Measurements from ENCODE around the gene CHMP5.

CHMP5 gene

GRCh38 chr9:33295571-33295970 is 30.7 kb downstream of the CHMP5 start:
- Histone ChIP-seq H3K4me3 (replicated peaks; ENCODE audit: low read depth, low read length) (peak overlapping the region; percentile 49), H3K36me3 (ENCODE audit: control insufficient read depth, insufficient read depth, low read length) (peaks cover 12% of the 10 kb centered on the region), H3K27me3 (replicated peaks; ENCODE audit: control insufficient read depth, insufficient read depth, low read length) (no peaks in the 10 kb centered on the region)
- DNase-seq (ENCODE audit: extremely low read depth, insufficient read length): peak; percentile 46
- TF ChIP-seq, protein P1, sequence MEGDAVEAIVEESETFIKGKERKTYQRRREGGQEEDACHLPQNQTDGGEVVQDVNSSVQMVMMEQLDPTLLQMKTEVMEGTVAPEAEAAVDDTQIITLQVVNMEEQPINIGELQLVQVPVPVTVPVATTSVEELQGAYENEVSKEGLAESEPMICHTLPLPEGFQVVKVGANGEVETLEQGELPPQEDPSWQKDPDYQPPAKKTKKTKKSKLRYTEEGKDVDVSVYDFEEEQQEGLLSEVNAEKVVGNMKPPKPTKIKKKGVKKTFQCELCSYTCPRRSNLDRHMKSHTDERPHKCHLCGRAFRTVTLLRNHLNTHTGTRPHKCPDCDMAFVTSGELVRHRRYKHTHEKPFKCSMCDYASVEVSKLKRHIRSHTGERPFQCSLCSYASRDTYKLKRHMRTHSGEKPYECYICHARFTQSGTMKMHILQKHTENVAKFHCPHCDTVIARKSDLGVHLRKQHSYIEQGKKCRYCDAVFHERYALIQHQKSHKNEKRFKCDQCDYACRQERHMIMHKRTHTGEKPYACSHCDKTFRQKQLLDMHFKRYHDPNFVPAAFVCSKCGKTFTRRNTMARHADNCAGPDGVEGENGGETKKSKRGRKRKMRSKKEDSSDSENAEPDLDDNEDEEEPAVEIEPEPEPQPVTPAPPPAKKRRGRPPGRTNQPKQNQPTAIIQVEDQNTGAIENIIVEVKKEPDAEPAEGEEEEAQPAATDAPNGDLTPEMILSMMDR (IDR thresholded peaks at IDR 0.05; ENCODE audit: insufficient read depth, low read length, poor library complexity, severe bottlenecking): no peak

GRCh38 chr9:33297432-33297831 is 32.6 kb downstream of the CHMP5 start:
- Histone ChIP-seq H3K4me3 (replicated peaks; ENCODE audit: low read depth, low read length) (peak overlapping the region; percentile 44; the same call in 1 of the 2 replicates), H3K36me3 (ENCODE audit: control insufficient read depth, insufficient read depth, low read length) (peaks cover 17% of the 10 kb centered on the region), H3K27me3 (replicated peaks; ENCODE audit: control insufficient read depth, insufficient read depth, low read length) (no peaks in the 10 kb centered on the region)
- TF ChIP-seq, protein P1 (IDR thresholded peaks at IDR 0.05; ENCODE audit: insufficient read depth, low read length, poor library complexity, severe bottlenecking): no peak
- DNase-seq (ENCODE audit: extremely low read depth, insufficient read length): peak; percentile 55

DNA sequence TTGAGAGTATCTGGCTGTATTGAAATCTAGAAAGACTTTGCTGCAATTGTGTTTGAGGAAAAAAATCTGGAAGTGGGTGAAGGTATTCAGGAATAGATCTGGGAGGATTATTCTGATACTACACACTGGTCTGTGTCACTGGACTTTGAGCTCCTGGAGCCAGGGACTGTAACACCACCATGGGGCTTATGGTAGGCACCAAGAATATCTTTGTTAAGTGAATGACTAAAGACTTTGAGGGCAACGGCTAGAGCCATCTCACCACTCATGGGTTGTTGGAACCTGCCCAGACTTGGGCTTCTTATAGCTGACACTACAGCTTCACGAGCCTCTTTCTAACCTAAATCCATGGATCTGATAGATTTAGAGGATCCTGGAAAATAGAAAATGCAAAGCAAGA is 35.7 kb downstream of the CHMP5 start:
- TF ChIP-seq, protein P1 (IDR thresholded peaks at IDR 0.05; ENCODE audit: insufficient read depth, low read length, poor library complexity, severe bottlenecking): no peak
- Histone ChIP-seq H3K4me3 (replicated peaks; ENCODE audit: low read depth, low read length) (no peak overlapping the region), H3K27me3 (replicated peaks; ENCODE audit: control insufficient read depth, insufficient read depth, low read length) (no peaks in the 10 kb centered on the region), H3K36me3 (ENCODE audit: control insufficient read depth, insufficient read depth, low read length) (peaks cover 23% of the 10 kb centered on the region)
- DNase-seq (ENCODE audit: extremely low read depth, insufficient read length): no peak

GRCh38 chr9:33304362-33304761 is 39.5 kb downstream of the CHMP5 start:
- no peaks in the 10 kb centered on the region for H3K27me3 ChIP-seq (replicated peaks; ENCODE audit: control insufficient read depth, insufficient read depth, low read length)
- H3K36me3 ChIP-seq (ENCODE audit: control insufficient read depth, insufficient read depth, low read length): peaks cover 36% of the 10 kb centered on the region
- TF ChIP-seq, protein P1 (IDR thresholded peaks at IDR 0.05; ENCODE audit: insufficient read depth, low read length, poor library complexity, severe bottlenecking): no peak
- no peak overlapping the region for H3K4me3 ChIP-seq (replicated peaks; ENCODE audit: low read depth, low read length)
- DNase-seq (ENCODE audit: extremely low read depth, insufficient read length): no peak

DNA sequence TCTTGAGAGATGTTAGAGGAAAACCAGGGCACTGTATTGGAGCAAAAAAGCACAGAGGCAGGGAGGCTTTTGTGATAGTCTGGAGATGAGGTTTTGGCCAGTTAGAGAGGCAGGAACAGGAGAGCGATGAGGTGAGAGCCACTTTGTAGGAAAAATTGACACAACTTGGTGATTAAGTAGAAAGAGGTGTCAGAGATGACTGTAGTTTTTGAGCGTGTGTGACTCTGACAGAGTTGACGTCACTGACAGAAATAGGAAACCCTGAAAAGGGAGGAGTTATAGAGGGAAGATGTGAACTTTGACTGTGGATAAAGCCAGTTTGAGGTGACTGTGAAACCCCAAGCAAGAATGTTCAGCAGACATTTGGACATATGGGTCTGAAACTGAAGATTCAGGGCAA is 41.2 kb downstream of the CHMP5 start:
- TF ChIP-seq, protein P1 (IDR thresholded peaks at IDR 0.05; ENCODE audit: insufficient read depth, low read length, poor library complexity, severe bottlenecking): no peak
- Histone ChIP-seq H3K36me3 (ENCODE audit: control insufficient read depth, insufficient read depth, low read length) (peaks cover 28% of the 10 kb centered on the region), H3K27me3 (replicated peaks; ENCODE audit: control insufficient read depth, insufficient read depth, low read length) (no peaks in the 10 kb centered on the region), H3K4me3 (replicated peaks; ENCODE audit: low read depth, low read length) (no peak overlapping the region)
- no peak for DNase-seq (ENCODE audit: extremely low read depth, insufficient read length)

DNA sequence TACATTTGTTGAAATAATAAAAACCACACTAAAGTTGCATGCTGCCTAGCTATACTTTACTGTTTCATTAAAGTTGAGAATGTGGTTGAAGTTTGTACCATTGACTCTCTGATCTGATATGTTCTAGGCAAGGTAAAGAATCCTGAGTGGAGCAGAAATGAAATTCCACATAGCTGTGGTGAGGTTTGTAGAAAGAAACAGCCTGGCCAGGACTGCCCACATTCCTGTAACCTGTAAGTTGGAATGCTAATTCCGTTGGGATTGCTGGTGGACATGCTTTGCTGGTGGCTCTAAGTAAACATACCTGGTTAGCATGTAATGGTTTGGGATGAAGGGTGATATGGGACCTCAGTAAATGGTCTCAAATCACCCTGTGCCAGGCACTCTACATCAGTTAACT is 42.2 kb downstream of the CHMP5 start:
- TF ChIP-seq, protein P1 (IDR thresholded peaks at IDR 0.05; ENCODE audit: insufficient read depth, low read length, poor library complexity, severe bottlenecking): no peak
- Histone ChIP-seq H3K4me3 (replicated peaks; ENCODE audit: low read depth, low read length) (no peak overlapping the region), H3K27me3 (replicated peaks; ENCODE audit: control insufficient read depth, insufficient read depth, low read length) (no peaks in the 10 kb centered on the region), H3K36me3 (ENCODE audit: control insufficient read depth, insufficient read depth, low read length) (peaks cover 27% of the 10 kb centered on the region)
- no peak for DNase-seq (ENCODE audit: extremely low read depth, insufficient read length)

All from GM06990 (cell line).